Endodermal cell (in vitro differentiated cells): ENCODE measurements around the gene FER1L5. TPM values are rescaled to one million over a fixed set of nuclear protein-coding genes. Genes with fewer than 3 reads are reported as not detected.

Experiments used
- DNase-seq: peaks from one replicate; pipeline ENCODE4 v3.0.0-alpha.2; 2017
- H3K27ac ChIP-seq: 2 replicates; pipeline ENCODE4 v1.5.1; 2013; ENCODE audit warnings: mild to moderate bottlenecking, low read depth, low read length, moderate library complexity
- H3K27me3 ChIP-seq: 2 replicates; pipeline ENCODE4 v1.6.1; 2013; ENCODE audit warnings: mild to moderate bottlenecking, low read length, moderate library complexity; ENCODE audit not compliant: insufficient read depth, control insufficient read depth, poor library complexity, severe bottlenecking
- H3K36me3 ChIP-seq: 2 replicates; pipeline ENCODE4 v1.7.0; 2013; ENCODE audit warnings: mild to moderate bottlenecking, low read length, moderate library complexity; ENCODE audit not compliant: control insufficient read depth, insufficient read depth
- H3K4me1 ChIP-seq: one replicate; pipeline ENCODE4 v1.7.0; 2013; ENCODE audit warnings: low read length; ENCODE audit not compliant: control insufficient read depth, insufficient read depth
- H3K4me3 ChIP-seq: 2 replicates; pipeline ENCODE4 v1.5.1; 2013; ENCODE audit warnings: mild to moderate bottlenecking, low read length, moderate library complexity
- H3K9ac ChIP-seq: 2 replicates; pipeline ENCODE4 v1.6.1; 2013; ENCODE audit warnings: mild to moderate bottlenecking, low read length, moderate library complexity; ENCODE audit not compliant: poor library complexity, severe bottlenecking; ENCODE audit errors: extremely low read depth
- H3K9me3 ChIP-seq: 2 replicates; pipeline ENCODE4 v1.6.1; 2013; ENCODE audit warnings: mild to moderate bottlenecking, low read length, moderate library complexity; ENCODE audit not compliant: control insufficient read depth
- H3K27ac Mint-ChIP-seq: 2 replicates; pipeline ENCODE4 v1.8.0; 2020; ENCODE audit warnings: mixed read lengths
- H3K27me3 Mint-ChIP-seq: 2 replicates; pipeline ENCODE4 v1.8.0; 2021; ENCODE audit warnings: mild to moderate bottlenecking, mixed read lengths; ENCODE audit not compliant: insufficient read depth
- H3K36me3 Mint-ChIP-seq: 2 replicates; pipeline ENCODE4 v1.8.0; 2020; ENCODE audit warnings: low read depth, mixed read lengths
- H3K4me1 Mint-ChIP-seq: 2 replicates; pipeline ENCODE4 v1.8.0; 2020; ENCODE audit warnings: mixed read lengths
- H3K4me3 Mint-ChIP-seq: 2 replicates; pipeline ENCODE4 v1.8.0; 2020; ENCODE audit warnings: mild to moderate bottlenecking, moderate library complexity, mixed read lengths
- H3K9me3 Mint-ChIP-seq: 2 replicates; pipeline ENCODE4 v1.8.0; 2020; ENCODE audit warnings: mild to moderate bottlenecking, mixed read lengths
- CTCF ChIP-seq: fragments of 200-600 bp; sonication (generic); conservative IDR thresholded peaks from 2 replicates; pipeline ENCODE4 v1.5.0; 2021; ENCODE audit warnings: antibody characterized with exemption, mild to moderate bottlenecking
- WGBS, 2 experiments: methylation state at CpG; one replicate each; pipeline versions ENCODE4 v1.1.5 to v1.1.7; 2013; ENCODE audit warnings: missing lambda C conversion rate in 2 of 2, mixed read lengths in 1 of 2; ENCODE audit not compliant: insufficient coverage in 1 of 2, insufficient read length in 1 of 2; 5-methylcytosine and 5-hydroxymethylcytosine counted together
- total RNA-seq, 2 donors: library from RNA; stranded (reverse); fragmentation: NEBNext Ultra II Directional in 1 of 2; extraction: Animal tissue kit (Norgen Biotek cat#: 25700) in 1 of 2; gene quantifications; 2 replicates in 1 of 2; 3 replicates in 1 of 2; pipeline ENCODE4 v1.2.1, GENCODE V29; 2021

Gene FER1L5
- total RNA-seq, 2 donors from 2014 or later, result 0.35 to 1.7 TPM

- H3K27me3 Mint-ChIP-seq, result no peaks in the 10 kb centered on the region
- no peak overlapping the region for H3K9ac ChIP-seq
Observed at GRCh38 chr2:96699021-96699420, 56.5 kb downstream of the FER1L5 start.

GRCh38 chr2:96699621-96700020, 57.1 kb downstream of the FER1L5 start:
- Histone ChIP-seq H3K27me3 (no peaks in the 10 kb centered on the region), H3K9me3 (no peaks in the 10 kb centered on the region), H3K36me3 (peaks cover 18% of the 10 kb centered on the region), H3K9ac (no peak overlapping the region), H3K4me3 (no peak overlapping the region), H3K4me1 (no peaks in the 10 kb centered on the region), H3K27ac (no peak overlapping the region)
- H3K9me3 Mint-ChIP-seq, result no peaks in the 10 kb centered on the region
- DNase-seq, result peak; percentile 31
- H3K27me3 Mint-ChIP-seq, result no peaks in the 10 kb centered on the region
- peaks cover 22% of the 10 kb centered on the region for H3K36me3 Mint-ChIP-seq
- H3K27ac Mint-ChIP-seq, result no peak overlapping the region
- WGBS, 2 experiments, result 92 to 96% methylated on average over 4 to 9 of the region's 9 CpGs
- H3K4me1 Mint-ChIP-seq, result peaks cover 7% of the 10 kb centered on the region
- H3K4me3 Mint-ChIP-seq, result no peak overlapping the region
- TF ChIP-seq CTCF, result no peak

More at GRCh38 chr2:96699021-96699420, 56.5 kb downstream of the FER1L5 start:
- Histone ChIP-seq H3K27me3 (no peaks in the 10 kb centered on the region), H3K9me3 (no peaks in the 10 kb centered on the region), H3K27ac (no peak overlapping the region), H3K4me1 (no peaks in the 10 kb centered on the region), H3K36me3 (peaks cover 12% of the 10 kb centered on the region), H3K4me3 (no peak overlapping the region)
- DNase-seq, result peak; percentile 28
- TF ChIP-seq CTCF, result no peak
- Mint-ChIP-seq H3K4me1 (peaks cover 7% of the 10 kb centered on the region), H3K27ac (no peak overlapping the region), H3K4me3 (no peak overlapping the region), H3K36me3 (peaks cover 16% of the 10 kb centered on the region), H3K9me3 (no peaks in the 10 kb centered on the region)
- WGBS, 2 experiments, result 92 to 100% methylated on average over 3 to 6 of the region's 6 CpGs

- Mint-ChIP-seq H3K9me3 (no peaks in the 10 kb centered on the region), H3K27me3 (no peaks in the 10 kb centered on the region), H3K27ac (no peak overlapping the region), H3K4me1 (peaks cover 7% of the 10 kb centered on the region), H3K36me3 (peaks cover 27% of the 10 kb centered on the region), H3K4me3 (no peak overlapping the region)
- no peak for TF ChIP-seq CTCF
- peaks cover 20% of the 10 kb centered on the region for H3K36me3 ChIP-seq
- H3K4me3 ChIP-seq, result no peak overlapping the region
- 95% methylated on average over 4 to 8 of the region's 8 CpGs for WGBS, 2 experiments
- no peaks in the 10 kb centered on the region for H3K4me1 ChIP-seq
- DNase-seq, result no peak
- H3K9me3 ChIP-seq, result no peaks in the 10 kb centered on the region
- no peak overlapping the region for H3K9ac ChIP-seq
- no peaks in the 10 kb centered on the region for H3K27me3 ChIP-seq
- no peak overlapping the region for H3K27ac ChIP-seq
Observed at GRCh38 chr2:96700086-96700485, 57.5 kb downstream of the FER1L5 start.
